ENCODE measurements around the gene EHD3.

EHD3 gene

GRCh38 chr2:31312898-31313297 lies 78.9 kb downstream of the EHD3 start:
- H2BK5ac ChIP-seq (ENCODE audit: low read depth, low read length, poor library complexity, severe bottlenecking), result no peak overlapping the region
- H2AK5ac ChIP-seq (ENCODE audit: low read length, severe bottlenecking), result no peak overlapping the region
- H3K9me3 ChIP-seq (ENCODE audit: control insufficient read depth, low read length), result peaks cover 11% of the 10 kb centered on the region
- H3K36me3 ChIP-seq (ENCODE audit: control insufficient read depth in 1 of 2, insufficient read depth in 2 of 2, low read depth in 1 of 2, low read length in 2 of 2), result no peaks in the 10 kb centered on the region
- H3K4ac ChIP-seq (ENCODE audit: low read depth in 1 of 2, low read length in 2 of 2), result no peak overlapping the region
- no peaks in the 10 kb centered on the region for H3K4me1 ChIP-seq (ENCODE audit: control insufficient read depth, insufficient read depth, low read depth, low read length)
- no peaks in the 10 kb centered on the region for H3K79me1 ChIP-seq (replicated peaks; ENCODE audit: low read length, poor library complexity, severe bottlenecking)
- H3K27me3 ChIP-seq (ENCODE audit: control insufficient read depth in 1 of 2, insufficient read depth in 1 of 2, low read length in 2 of 2), result no peaks in the 10 kb centered on the region
- H3K18ac ChIP-seq (ENCODE audit: low read depth in 1 of 2, low read length in 2 of 2), result peak overlapping the region in 1 of 2 experiments; percentile 67
- H3K9ac ChIP-seq (ENCODE audit: low read length), result no peak overlapping the region
- H3K4me3 ChIP-seq (ENCODE audit: insufficient read depth in 1 of 2, low read depth in 1 of 2, low read length in 2 of 2), result no peak overlapping the region
- H4K8ac ChIP-seq (ENCODE audit: low read length), result peak overlapping the region; percentile 82
- H3K23ac ChIP-seq (ENCODE audit: low read length in 2 of 2), result no peak overlapping the region
- peak; percentile 50 for DNase-seq
- H2BK15ac ChIP-seq (ENCODE audit: low read depth, poor library complexity, severe bottlenecking), result no peak overlapping the region
- H2BK120ac ChIP-seq (ENCODE audit: low read depth, low read length), result no peak overlapping the region
- WGBS, result 95% methylated on average over 2 of the region's 3 CpGs
- no peak overlapping the region for H4K91ac ChIP-seq (ENCODE audit: low read length)
- no peak overlapping the region for H3K27ac ChIP-seq (ENCODE audit: low read length, poor library complexity, severe bottlenecking)
- no peak overlapping the region for H3K4me2 ChIP-seq (ENCODE audit: low read length, poor library complexity, severe bottlenecking)
- H3K14ac ChIP-seq (ENCODE audit: low read length in 2 of 2), result no peak overlapping the region
- no peak overlapping the region for H2BK12ac ChIP-seq (ENCODE audit: low read length in 2 of 2)
- H2AFZ ChIP-seq (ENCODE audit: low read depth, low read length), result no peak overlapping the region

- H2BK12ac ChIP-seq (ENCODE audit: low read length in 2 of 2), result peak overlapping the region in 1 of 2 experiments; percentile 74
- H2BK5ac ChIP-seq (ENCODE audit: low read depth, low read length, poor library complexity, severe bottlenecking), result no peak overlapping the region
- peak overlapping the region in 1 of 2 experiments; percentile 18 for H3K18ac ChIP-seq (ENCODE audit: low read depth in 1 of 2, low read length in 2 of 2)
- no peaks in the 10 kb centered on the region for H3K27me3 ChIP-seq (ENCODE audit: control insufficient read depth in 1 of 2, insufficient read depth in 1 of 2, low read length in 2 of 2)
- H3K4me3 ChIP-seq (ENCODE audit: insufficient read depth in 1 of 2, low read depth in 1 of 2, low read length in 2 of 2), result no peak overlapping the region
- H3K9ac ChIP-seq (ENCODE audit: low read length), result no peak overlapping the region
- peak overlapping the region; percentile 22 for H4K91ac ChIP-seq (ENCODE audit: low read length)
- H3K79me1 ChIP-seq (replicated peaks; ENCODE audit: low read length, poor library complexity, severe bottlenecking), result no peaks in the 10 kb centered on the region
- peaks cover 9% of the 10 kb centered on the region for H3K4me1 ChIP-seq (ENCODE audit: control insufficient read depth, insufficient read depth, low read depth, low read length)
- no peak overlapping the region for H2BK120ac ChIP-seq (ENCODE audit: low read depth, low read length)
- no peak overlapping the region for H2AK5ac ChIP-seq (ENCODE audit: low read length, severe bottlenecking)
- no peak overlapping the region for H4K8ac ChIP-seq (ENCODE audit: low read length)
- WGBS, result 100% methylated on average over 2 of the region's 2 CpGs
- no peaks in the 10 kb centered on the region for H3K36me3 ChIP-seq (ENCODE audit: control insufficient read depth in 1 of 2, insufficient read depth in 2 of 2, low read depth in 1 of 2, low read length in 2 of 2)
- H3K4ac ChIP-seq (ENCODE audit: low read depth in 1 of 2, low read length in 2 of 2), result no peak overlapping the region
- H3K27ac ChIP-seq (ENCODE audit: low read length, poor library complexity, severe bottlenecking), result no peak overlapping the region
- DNase-seq, result no peak
- H2BK15ac ChIP-seq (ENCODE audit: low read depth, poor library complexity, severe bottlenecking), result no peak overlapping the region
- peaks cover 3% of the 10 kb centered on the region for H3K9me3 ChIP-seq (ENCODE audit: control insufficient read depth, low read length)
- no peak overlapping the region for H3K4me2 ChIP-seq (ENCODE audit: low read length, poor library complexity, severe bottlenecking)
- no peak overlapping the region for H3K23ac ChIP-seq (ENCODE audit: low read length in 2 of 2)
- no peak overlapping the region for H2AFZ ChIP-seq (ENCODE audit: low read depth, low read length)
- H3K14ac ChIP-seq (ENCODE audit: low read length in 2 of 2), result peak overlapping the region in 1 of 2 experiments; percentile 9
These were observed 80.8 kb downstream of the EHD3 start for GRCh38 chr2:31314761-31315160.

GRCh38 chr2:31317396-31317795 lies 83.4 kb downstream of the EHD3 start:
- Histone ChIP-seq H3K4me1 (ENCODE audit: control insufficient read depth, insufficient read depth, low read depth, low read length) (peaks cover 17% of the 10 kb centered on the region), H2AFZ (ENCODE audit: low read depth, low read length) (no peak overlapping the region), H2BK120ac (ENCODE audit: low read depth, low read length) (peak overlapping the region; percentile 51), H3K9me3 (ENCODE audit: control insufficient read depth, low read length) (no peaks in the 10 kb centered on the region), H3K14ac (ENCODE audit: low read length in 2 of 2) (no peak overlapping the region), H3K9ac (ENCODE audit: low read length) (no peak overlapping the region), H2BK12ac (ENCODE audit: low read length in 2 of 2) (peak overlapping the region in 1 of 2 experiments; percentile 73), H2AK5ac (ENCODE audit: low read length, severe bottlenecking) (peak overlapping the region; percentile 26), H4K91ac (ENCODE audit: low read length) (peak overlapping the region; percentile 52), H3K79me1 (replicated peaks; ENCODE audit: low read length, poor library complexity, severe bottlenecking) (no peaks in the 10 kb centered on the region), H3K4me3 (ENCODE audit: insufficient read depth in 1 of 2, low read depth in 1 of 2, low read length in 2 of 2) (no peak overlapping the region), H3K23ac (ENCODE audit: low read length in 2 of 2) (no peak overlapping the region), H3K4ac (ENCODE audit: low read depth in 1 of 2, low read length in 2 of 2) (peak overlapping the region; percentile 35 to 76), H3K27ac (ENCODE audit: low read length, poor library complexity, severe bottlenecking) (no peak overlapping the region), H3K18ac (ENCODE audit: low read depth in 1 of 2, low read length in 2 of 2) (peak overlapping the region; percentile 0 to 23), H3K36me3 (ENCODE audit: control insufficient read depth in 1 of 2, insufficient read depth in 2 of 2, low read depth in 1 of 2, low read length in 2 of 2) (no peaks in the 10 kb centered on the region), H2BK5ac (ENCODE audit: low read depth, low read length, poor library complexity, severe bottlenecking) (no peak overlapping the region), H3K4me2 (ENCODE audit: low read length, poor library complexity, severe bottlenecking) (no peak overlapping the region), H2BK15ac (ENCODE audit: low read depth, poor library complexity, severe bottlenecking) (no peak overlapping the region), H3K27me3 (ENCODE audit: control insufficient read depth in 1 of 2, insufficient read depth in 1 of 2, low read length in 2 of 2) (no peaks in the 10 kb centered on the region), H4K8ac (ENCODE audit: low read length) (no peak overlapping the region)
- WGBS, result 77% methylated on average over 3 of the region's 3 CpGs
- DNase-seq, result no peak

GRCh38 chr2:31318361-31319336 lies 84.7 kb downstream of the EHD3 start:
- peak overlapping the region in 1 of 2 experiments; percentile 89 for H3K23ac ChIP-seq (ENCODE audit: low read length in 2 of 2)
- no peaks in the 10 kb centered on the region for H3K9me3 ChIP-seq (ENCODE audit: control insufficient read depth, low read length)
- H3K9ac ChIP-seq (ENCODE audit: low read length), result no peak overlapping the region
- no peak overlapping the region for H2AFZ ChIP-seq (ENCODE audit: low read depth, low read length)
- H3K27ac ChIP-seq (ENCODE audit: low read length, poor library complexity, severe bottlenecking), result peak overlapping the region; percentile 93
- H4K91ac ChIP-seq (ENCODE audit: low read length), result peak overlapping the region; percentile 95
- peak overlapping the region in 1 of 2 experiments; percentile 82 for H3K14ac ChIP-seq (ENCODE audit: low read length in 2 of 2)
- peak overlapping the region; percentile 95 to 100 for H3K18ac ChIP-seq (ENCODE audit: low read depth in 1 of 2, low read length in 2 of 2)
- H3K27me3 ChIP-seq (ENCODE audit: control insufficient read depth in 1 of 2, insufficient read depth in 1 of 2, low read length in 2 of 2), result no peaks in the 10 kb centered on the region
- peak overlapping the region; percentile 71 to 99 for H2BK12ac ChIP-seq (ENCODE audit: low read length in 2 of 2)
- H3K4ac ChIP-seq (ENCODE audit: low read depth in 1 of 2, low read length in 2 of 2), result peak overlapping the region; percentile 55 to 100
- no peak overlapping the region for H3K4me3 ChIP-seq (ENCODE audit: insufficient read depth in 1 of 2, low read depth in 1 of 2, low read length in 2 of 2)
- peak overlapping the region; percentile 6 for H2AK5ac ChIP-seq (ENCODE audit: low read length, severe bottlenecking)
- H3K79me1 ChIP-seq (replicated peaks; ENCODE audit: low read length, poor library complexity, severe bottlenecking), result no peaks in the 10 kb centered on the region
- WGBS, result 29% methylated on average over 9 of the region's 11 CpGs
- peak; percentile 95 for DNase-seq
- H2BK15ac ChIP-seq (ENCODE audit: low read depth, poor library complexity, severe bottlenecking), result peak overlapping the region; percentile 60
- peak overlapping the region; percentile 39 for H2BK120ac ChIP-seq (ENCODE audit: low read depth, low read length)
- peaks cover 17% of the 10 kb centered on the region for H3K4me1 ChIP-seq (ENCODE audit: control insufficient read depth, insufficient read depth, low read depth, low read length)
- H2BK5ac ChIP-seq (ENCODE audit: low read depth, low read length, poor library complexity, severe bottlenecking), result peak overlapping the region; percentile 68
- no peaks in the 10 kb centered on the region for H3K36me3 ChIP-seq (ENCODE audit: control insufficient read depth in 1 of 2, insufficient read depth in 2 of 2, low read depth in 1 of 2, low read length in 2 of 2)
- H3K4me2 ChIP-seq (ENCODE audit: low read length, poor library complexity, severe bottlenecking), result peak overlapping the region; percentile 42
- peak overlapping the region; percentile 67 for H4K8ac ChIP-seq (ENCODE audit: low read length)
